GM12878 (cell line): ENCODE measurements around the gene LIMA1.

ENCODE experiments used
- ATF7 ChIP-seq: fragments of 450-650 bp; IDR thresholded peaks from 2 replicates; pipeline ENCODE4 v1.6.1; 2016; ENCODE audit warnings: low read depth, mild to moderate bottlenecking
- EP300 ChIP-seq, 2 experiments: fragments of 150-350 bp in 1 of 2; IDR thresholded peaks; 2 replicates each; pipeline ENCODE4 v1.6.1; 2011 to 2012; ENCODE audit warnings: low read depth in 2 of 2, low read length in 2 of 2, borderline replicate concordance in 1 of 2, improper control_type of control experiment in 1 of 2, inconsistent platforms in 1 of 2; ENCODE audit not compliant: control insufficient read depth in 1 of 2
- GATAD2B ChIP-seq: fragments of 450-650 bp; conservative IDR thresholded peaks from 2 replicates; pipeline ENCODE4 v1.6.1; 2017; ENCODE audit warnings: low read depth, mild to moderate bottlenecking, moderate library complexity
- JUNB ChIP-seq: IDR thresholded peaks from 2 replicates; pipeline ENCODE4 v1.6.1; 2016; ENCODE audit warnings: antibody characterized with exemption, mild to moderate bottlenecking
- LARP7 ChIP-seq: fragments of 450-650 bp; IDR thresholded peaks from 2 replicates; pipeline ENCODE4 v1.6.1; 2017; ENCODE audit warnings: mild to moderate bottlenecking
- MTA3 ChIP-seq: IDR thresholded peaks from 2 replicates; pipeline ENCODE4 v1.6.1; 2012; ENCODE audit warnings: low read length, inconsistent platforms, borderline replicate concordance
- POLR2A ChIP-seq: IDR thresholded peaks from 2 replicates; pipeline ENCODE4 v1.6.1; 2011; ENCODE audit warnings: low read depth, mild to moderate bottlenecking, low read length
- SMC3 ChIP-seq: IDR thresholded peaks from 2 replicates; pipeline ENCODE4 v1.6.1; 2011; ENCODE audit warnings: low read length, improper control_type of control experiment, borderline replicate concordance
- SUPT20H ChIP-seq: IDR thresholded peaks from 2 replicates; pipeline ENCODE4 v1.6.1; 2011; ENCODE audit warnings: low read depth, mild to moderate bottlenecking, low read length, moderate library complexity, borderline replicate concordance; ENCODE audit not compliant: control insufficient read depth
- ZZZ3 ChIP-seq: IDR thresholded peaks from 2 replicates; pipeline ENCODE4 v1.6.1; 2011; ENCODE audit warnings: low read depth; ENCODE audit not compliant: control insufficient read depth, insufficient read length
- TF ChIP-seq, protein P1 (sequence below), 3 experiments: IDR thresholded peaks in 2 of 3; conservative IDR thresholded peaks in 1 of 3; 2 replicates each; pipeline ENCODE4 v1.5.1; 2011; ENCODE audit warnings: low read depth in 3 of 3, low read length in 3 of 3, mild to moderate bottlenecking in 3 of 3, control low read depth in 2 of 3, moderate library complexity in 2 of 3, inconsistent platforms in 1 of 3, mixed read lengths in 1 of 3; ENCODE audit not compliant: control insufficient read depth in 2 of 3, insufficient read depth in 1 of 3; ENCODE audit errors: extremely low read depth in 1 of 3
- TF ChIP-seq, protein P2 (sequence below): fragments of 450-650 bp; IDR thresholded peaks from 2 replicates; pipeline ENCODE4 v1.6.1; 2017; ENCODE audit warnings: low read depth, mild to moderate bottlenecking, moderate library complexity
- TF ChIP-seq, protein P3 (sequence below): IDR thresholded peaks from 2 replicates; pipeline ENCODE4 v1.6.1; 2012; ENCODE audit warnings: mild to moderate bottlenecking, low read depth, low read length

DNA sequence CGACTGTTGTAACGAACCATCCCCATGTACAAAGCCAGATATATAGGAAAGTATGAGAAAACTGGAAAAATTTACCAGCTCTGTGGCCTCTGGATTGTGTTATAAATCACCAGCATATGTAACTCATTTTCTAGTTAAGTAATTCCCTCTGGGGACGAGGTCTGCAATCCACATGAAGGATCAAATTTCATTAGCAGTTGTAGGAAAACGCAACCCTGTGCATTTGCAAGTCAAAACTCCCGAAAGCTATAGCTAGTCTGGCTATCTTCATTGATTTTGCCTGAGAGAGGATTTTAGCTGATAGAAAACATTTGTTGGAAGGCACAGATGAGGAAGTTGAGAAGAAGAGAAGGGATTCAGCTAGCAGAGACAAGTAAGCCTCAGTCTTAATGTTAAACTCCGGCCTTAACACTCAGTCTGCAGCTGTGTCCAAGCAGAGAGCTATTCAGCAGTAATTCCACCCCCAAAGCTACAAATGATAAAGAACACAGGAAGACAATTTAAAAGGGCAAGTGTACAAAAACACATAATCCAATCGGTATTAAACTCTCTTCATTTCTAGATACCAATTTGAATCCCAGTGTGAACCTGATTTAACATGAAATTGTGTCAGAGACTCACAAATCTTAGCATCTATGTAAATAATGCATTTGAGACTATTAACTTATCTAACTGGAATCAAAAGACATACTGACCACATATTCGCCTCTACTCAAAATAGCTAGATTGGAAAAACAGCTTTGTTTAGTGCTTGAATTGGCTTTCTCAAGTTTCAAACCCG, 61.9 kb downstream of the LIMA1 start:
- TF ChIP-seq EP300 (IDR thresholded peaks at IDR 0.05; ENCODE audit: borderline replicate concordance in 1 of 2, control insufficient read depth in 1 of 2, low read depth in 2 of 2, low read length in 2 of 2) (no peak), SUPT20H (no peak), GATAD2B (no peak), LARP7 (no peak), MTA3 (no peak), ATF7 (peak; percentile 7; the same call in 1 of the 2 replicates), SMC3 (no peak), JUNB (no peak), POLR2A (no peak), ZZZ3 (no peak)
- TF ChIP-seq, protein P1, sequence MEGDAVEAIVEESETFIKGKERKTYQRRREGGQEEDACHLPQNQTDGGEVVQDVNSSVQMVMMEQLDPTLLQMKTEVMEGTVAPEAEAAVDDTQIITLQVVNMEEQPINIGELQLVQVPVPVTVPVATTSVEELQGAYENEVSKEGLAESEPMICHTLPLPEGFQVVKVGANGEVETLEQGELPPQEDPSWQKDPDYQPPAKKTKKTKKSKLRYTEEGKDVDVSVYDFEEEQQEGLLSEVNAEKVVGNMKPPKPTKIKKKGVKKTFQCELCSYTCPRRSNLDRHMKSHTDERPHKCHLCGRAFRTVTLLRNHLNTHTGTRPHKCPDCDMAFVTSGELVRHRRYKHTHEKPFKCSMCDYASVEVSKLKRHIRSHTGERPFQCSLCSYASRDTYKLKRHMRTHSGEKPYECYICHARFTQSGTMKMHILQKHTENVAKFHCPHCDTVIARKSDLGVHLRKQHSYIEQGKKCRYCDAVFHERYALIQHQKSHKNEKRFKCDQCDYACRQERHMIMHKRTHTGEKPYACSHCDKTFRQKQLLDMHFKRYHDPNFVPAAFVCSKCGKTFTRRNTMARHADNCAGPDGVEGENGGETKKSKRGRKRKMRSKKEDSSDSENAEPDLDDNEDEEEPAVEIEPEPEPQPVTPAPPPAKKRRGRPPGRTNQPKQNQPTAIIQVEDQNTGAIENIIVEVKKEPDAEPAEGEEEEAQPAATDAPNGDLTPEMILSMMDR (IDR thresholded peaks at IDR 0.05 in 2 of 3, conservative IDR thresholded peaks at IDR 0.05 in 1 of 3; ENCODE audit: control insufficient read depth in 2 of 3, extremely low read depth in 1 of 3, insufficient read depth in 1 of 3, low read depth in 3 of 3, low read length in 3 of 3), result no peak
- TF ChIP-seq, protein P2, sequence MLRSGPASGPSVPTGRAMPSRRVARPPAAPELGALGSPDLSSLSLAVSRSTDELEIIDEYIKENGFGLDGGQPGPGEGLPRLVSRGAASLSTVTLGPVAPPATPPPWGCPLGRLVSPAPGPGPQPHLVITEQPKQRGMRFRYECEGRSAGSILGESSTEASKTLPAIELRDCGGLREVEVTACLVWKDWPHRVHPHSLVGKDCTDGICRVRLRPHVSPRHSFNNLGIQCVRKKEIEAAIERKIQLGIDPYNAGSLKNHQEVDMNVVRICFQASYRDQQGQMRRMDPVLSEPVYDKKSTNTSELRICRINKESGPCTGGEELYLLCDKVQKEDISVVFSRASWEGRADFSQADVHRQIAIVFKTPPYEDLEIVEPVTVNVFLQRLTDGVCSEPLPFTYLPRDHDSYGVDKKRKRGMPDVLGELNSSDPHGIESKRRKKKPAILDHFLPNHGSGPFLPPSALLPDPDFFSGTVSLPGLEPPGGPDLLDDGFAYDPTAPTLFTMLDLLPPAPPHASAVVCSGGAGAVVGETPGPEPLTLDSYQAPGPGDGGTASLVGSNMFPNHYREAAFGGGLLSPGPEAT, result no peak
- TF ChIP-seq, protein P3, sequence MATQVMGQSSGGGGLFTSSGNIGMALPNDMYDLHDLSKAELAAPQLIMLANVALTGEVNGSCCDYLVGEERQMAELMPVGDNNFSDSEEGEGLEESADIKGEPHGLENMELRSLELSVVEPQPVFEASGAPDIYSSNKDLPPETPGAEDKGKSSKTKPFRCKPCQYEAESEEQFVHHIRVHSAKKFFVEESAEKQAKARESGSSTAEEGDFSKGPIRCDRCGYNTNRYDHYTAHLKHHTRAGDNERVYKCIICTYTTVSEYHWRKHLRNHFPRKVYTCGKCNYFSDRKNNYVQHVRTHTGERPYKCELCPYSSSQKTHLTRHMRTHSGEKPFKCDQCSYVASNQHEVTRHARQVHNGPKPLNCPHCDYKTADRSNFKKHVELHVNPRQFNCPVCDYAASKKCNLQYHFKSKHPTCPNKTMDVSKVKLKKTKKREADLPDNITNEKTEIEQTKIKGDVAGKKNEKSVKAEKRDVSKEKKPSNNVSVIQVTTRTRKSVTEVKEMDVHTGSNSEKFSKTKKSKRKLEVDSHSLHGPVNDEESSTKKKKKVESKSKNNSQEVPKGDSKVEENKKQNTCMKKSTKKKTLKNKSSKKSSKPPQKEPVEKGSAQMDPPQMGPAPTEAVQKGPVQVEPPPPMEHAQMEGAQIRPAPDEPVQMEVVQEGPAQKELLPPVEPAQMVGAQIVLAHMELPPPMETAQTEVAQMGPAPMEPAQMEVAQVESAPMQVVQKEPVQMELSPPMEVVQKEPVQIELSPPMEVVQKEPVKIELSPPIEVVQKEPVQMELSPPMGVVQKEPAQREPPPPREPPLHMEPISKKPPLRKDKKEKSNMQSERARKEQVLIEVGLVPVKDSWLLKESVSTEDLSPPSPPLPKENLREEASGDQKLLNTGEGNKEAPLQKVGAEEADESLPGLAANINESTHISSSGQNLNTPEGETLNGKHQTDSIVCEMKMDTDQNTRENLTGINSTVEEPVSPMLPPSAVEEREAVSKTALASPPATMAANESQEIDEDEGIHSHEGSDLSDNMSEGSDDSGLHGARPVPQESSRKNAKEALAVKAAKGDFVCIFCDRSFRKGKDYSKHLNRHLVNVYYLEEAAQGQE, result no peak
